GM12878 (cell line): ENCODE measurements around the gene MAD1L1. TPM values are rescaled to one million over a fixed set of nuclear protein-coding genes. Genes with fewer than 3 reads are reported as not detected.

Experiments used
- ATF3 ChIP-seq: IDR thresholded peaks from 2 replicates; pipeline ENCODE4 v1.6.1; 2011; ENCODE audit warnings: low read depth, mild to moderate bottlenecking, low read length, moderate library complexity, borderline replicate concordance; ENCODE audit errors: extremely low read depth
- CHD1 ChIP-seq: IDR thresholded peaks from 2 replicates; pipeline ENCODE4 v1.6.1; 2012; ENCODE audit warnings: low read depth, low read length, improper control_type of control experiment
- CHD2 ChIP-seq: IDR thresholded peaks from 2 replicates; pipeline ENCODE4 v1.6.1; 2011; ENCODE audit warnings: low read depth, low read length, improper control_type of control experiment, borderline replicate concordance
- CREB1 ChIP-seq: IDR thresholded peaks from 2 replicates; pipeline ENCODE4 v1.6.1; 2012; ENCODE audit warnings: low read depth, mild to moderate bottlenecking, inconsistent platforms
- KDM1A ChIP-seq: fragments of 200-600 bp; sonication (generic); IDR thresholded peaks from 2 replicates; pipeline ENCODE4 v1.6.1; 2016; ENCODE audit warnings: borderline replicate concordance
- MYC ChIP-seq: IDR thresholded peaks from 2 replicates; pipeline ENCODE4 v1.6.1; 2011; ENCODE audit warnings: mild to moderate bottlenecking, low read length, moderate library complexity, inconsistent platforms; ENCODE audit not compliant: insufficient read depth, insufficient replicate concordance, insufficient read length, severe bottlenecking
- PML ChIP-seq: IDR thresholded peaks from 2 replicates; pipeline ENCODE4 v1.6.1; 2012; ENCODE audit warnings: low read length, inconsistent platforms
- PRDM15 ChIP-seq: fragments of 450-650 bp; formaldehyde crosslinking; IDR thresholded peaks from 2 replicates; pipeline ENCODE4 v1.4.0; 2020; ENCODE audit warnings: mild to moderate bottlenecking, moderate library complexity
- SIX5 ChIP-seq: IDR thresholded peaks from 2 replicates; pipeline ENCODE4 v1.6.1; 2011; ENCODE audit warnings: mild to moderate bottlenecking, low read depth, low read length, moderate library complexity; ENCODE audit not compliant: severe bottlenecking
- SRF ChIP-seq, 2 experiments: IDR thresholded peaks; 2 replicates each; pipeline ENCODE4 v1.6.1; 2011; ENCODE audit warnings: low read depth in 2 of 2, low read length in 2 of 2, mild to moderate bottlenecking in 1 of 2, moderate library complexity in 1 of 2
- TBL1XR1 ChIP-seq: IDR thresholded peaks from 2 replicates; pipeline ENCODE4 v1.6.1; 2012; ENCODE audit warnings: low read depth, low read length, improper control_type of control experiment
- polyA plus RNA-seq, 11 experiments: library from polyadenylated mRNA; depleted of rRNA in 4 of 11; unstranded in 6 of 11; stranded (reverse) in 5 of 11; fragments of >200 nt; fragmentation: Nextera tagmentation in 4 of 11; fragmentation: Illumina TruSeq in 1 of 11; extraction: Ambion mirVana in 4 of 11; extraction: Trizol in 1 of 11; gene quantifications; 1 replicate in 1 of 11; 2 replicates in 10 of 11; pipeline versions ENCODE4 v1.2.1 to v1.2.3, GENCODE V29; 2011 to 2016; ENCODE audit warnings: inconsistent platforms in 2 of 11, missing spikeins in 2 of 11, low read depth in 1 of 11
- total RNA-seq, 4 experiments: library from RNA; depleted of rRNA in 3 of 4; stranded (reverse); fragments of >200 nt in 3 of 4; fragmentation: Illumina TruSeq in 1 of 4; extraction: Trizol in 1 of 4; gene quantifications; 2 replicates each; pipeline versions ENCODE4 v1.2.1 to v1.2.3, GENCODE V29; 2013 to 2021
- TF ChIP-seq, protein P1 (sequence below): fragments of 450-650 bp; IDR thresholded peaks from 2 replicates; pipeline ENCODE4 v1.6.1; 2016; ENCODE audit warnings: mild to moderate bottlenecking
- TF ChIP-seq, protein P2 (sequence below): IDR thresholded peaks from 2 replicates; pipeline ENCODE4 v1.6.1; 2011; ENCODE audit warnings: borderline replicate concordance, low read depth, mild to moderate bottlenecking, moderate library complexity, mixed read lengths, low read length; ENCODE audit not compliant: insufficient read depth; ENCODE audit errors: extremely low read length
- TF ChIP-seq, protein P3 (sequence below): IDR thresholded peaks from 2 replicates; pipeline ENCODE4 v1.6.1; 2012; ENCODE audit warnings: low read length, inconsistent platforms
- TF ChIP-seq, protein P4 (sequence below): fragments of 450-650 bp; IDR thresholded peaks from 2 replicates; pipeline ENCODE4 v1.6.1; 2017; ENCODE audit warnings: low read depth, mild to moderate bottlenecking, moderate library complexity
- TF ChIP-seq, protein P5 (sequence below): IDR thresholded peaks from 2 replicates; pipeline ENCODE4 v1.6.1; 2012; ENCODE audit warnings: mild to moderate bottlenecking, low read depth, low read length

Gene MAD1L1
- total and polyA plus RNA-seq, 10 of the 15 experiments (the other 5 are each of a cell fraction or from before 2014, with no cell fraction given), result 2.2 to 76.8 (median 38.3) TPM

DNA sequence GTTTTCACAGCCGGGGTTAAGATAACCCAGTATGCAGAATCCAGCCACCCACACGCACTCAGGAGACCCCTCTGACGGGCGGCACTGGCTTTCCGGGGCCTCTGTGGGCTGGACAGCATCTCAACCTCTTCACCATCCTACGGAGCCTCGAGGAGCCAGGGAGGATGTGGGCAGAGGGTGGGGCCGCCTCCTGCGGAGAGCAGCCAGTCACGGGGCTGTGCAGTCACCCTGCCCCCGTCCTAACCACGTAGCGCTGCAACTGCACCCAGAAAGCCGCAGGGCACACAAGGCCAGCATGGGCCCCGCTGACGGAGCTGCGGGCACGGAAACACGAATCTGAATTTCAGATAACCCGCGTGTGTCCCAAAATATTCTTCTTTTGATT, 292.4 kb downstream of the MAD1L1 start (continued):
- TF ChIP-seq PRDM15 (CRISPR knock-in tag) (no peak), TBL1XR1 (no peak), PML (no peak), CHD2 (peak; percentile 86; the same call in 1 of the 2 replicates), CHD1 (no peak), KDM1A (no peak), MYC (no peak), SIX5 (no peak), ATF3 (no peak), CREB1 (peak; percentile 65; the same call in 1 of the 2 replicates), SRF (IDR thresholded peaks at IDR 0.05; ENCODE audit: low read depth in 2 of 2, low read length in 2 of 2) (no peak)
- TF ChIP-seq, protein P1, sequence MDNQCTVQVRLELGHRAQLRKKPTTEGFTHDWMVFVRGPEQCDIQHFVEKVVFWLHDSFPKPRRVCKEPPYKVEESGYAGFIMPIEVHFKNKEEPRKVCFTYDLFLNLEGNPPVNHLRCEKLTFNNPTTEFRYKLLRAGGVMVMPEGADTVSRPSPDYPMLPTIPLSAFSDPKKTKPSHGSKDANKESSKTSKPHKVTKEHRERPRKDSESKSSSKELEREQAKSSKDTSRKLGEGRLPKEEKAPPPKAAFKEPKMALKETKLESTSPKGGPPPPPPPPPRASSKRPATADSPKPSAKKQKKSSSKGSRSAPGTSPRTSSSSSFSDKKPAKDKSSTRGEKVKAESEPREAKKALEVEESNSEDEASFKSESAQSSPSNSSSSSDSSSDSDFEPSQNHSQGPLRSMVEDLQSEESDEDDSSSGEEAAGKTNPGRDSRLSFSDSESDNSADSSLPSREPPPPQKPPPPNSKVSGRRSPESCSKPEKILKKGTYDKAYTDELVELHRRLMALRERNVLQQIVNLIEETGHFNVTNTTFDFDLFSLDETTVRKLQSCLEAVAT, result peak; percentile 62
- TF ChIP-seq, protein P2, sequence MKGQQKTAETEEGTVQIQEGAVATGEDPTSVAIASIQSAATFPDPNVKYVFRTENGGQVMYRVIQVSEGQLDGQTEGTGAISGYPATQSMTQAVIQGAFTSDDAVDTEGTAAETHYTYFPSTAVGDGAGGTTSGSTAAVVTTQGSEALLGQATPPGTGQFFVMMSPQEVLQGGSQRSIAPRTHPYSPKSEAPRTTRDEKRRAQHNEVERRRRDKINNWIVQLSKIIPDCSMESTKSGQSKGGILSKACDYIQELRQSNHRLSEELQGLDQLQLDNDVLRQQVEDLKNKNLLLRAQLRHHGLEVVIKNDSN, result peak; percentile 41
- TF ChIP-seq, protein P3, sequence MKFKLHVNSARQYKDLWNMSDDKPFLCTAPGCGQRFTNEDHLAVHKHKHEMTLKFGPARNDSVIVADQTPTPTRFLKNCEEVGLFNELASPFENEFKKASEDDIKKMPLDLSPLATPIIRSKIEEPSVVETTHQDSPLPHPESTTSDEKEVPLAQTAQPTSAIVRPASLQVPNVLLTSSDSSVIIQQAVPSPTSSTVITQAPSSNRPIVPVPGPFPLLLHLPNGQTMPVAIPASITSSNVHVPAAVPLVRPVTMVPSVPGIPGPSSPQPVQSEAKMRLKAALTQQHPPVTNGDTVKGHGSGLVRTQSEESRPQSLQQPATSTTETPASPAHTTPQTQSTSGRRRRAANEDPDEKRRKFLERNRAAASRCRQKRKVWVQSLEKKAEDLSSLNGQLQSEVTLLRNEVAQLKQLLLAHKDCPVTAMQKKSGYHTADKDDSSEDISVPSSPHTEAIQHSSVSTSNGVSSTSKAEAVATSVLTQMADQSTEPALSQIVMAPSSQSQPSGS, result no peak
- TF ChIP-seq, protein P4, sequence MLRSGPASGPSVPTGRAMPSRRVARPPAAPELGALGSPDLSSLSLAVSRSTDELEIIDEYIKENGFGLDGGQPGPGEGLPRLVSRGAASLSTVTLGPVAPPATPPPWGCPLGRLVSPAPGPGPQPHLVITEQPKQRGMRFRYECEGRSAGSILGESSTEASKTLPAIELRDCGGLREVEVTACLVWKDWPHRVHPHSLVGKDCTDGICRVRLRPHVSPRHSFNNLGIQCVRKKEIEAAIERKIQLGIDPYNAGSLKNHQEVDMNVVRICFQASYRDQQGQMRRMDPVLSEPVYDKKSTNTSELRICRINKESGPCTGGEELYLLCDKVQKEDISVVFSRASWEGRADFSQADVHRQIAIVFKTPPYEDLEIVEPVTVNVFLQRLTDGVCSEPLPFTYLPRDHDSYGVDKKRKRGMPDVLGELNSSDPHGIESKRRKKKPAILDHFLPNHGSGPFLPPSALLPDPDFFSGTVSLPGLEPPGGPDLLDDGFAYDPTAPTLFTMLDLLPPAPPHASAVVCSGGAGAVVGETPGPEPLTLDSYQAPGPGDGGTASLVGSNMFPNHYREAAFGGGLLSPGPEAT, result 0 out of 2 replicates have a peak, but pooled peaks have one; percentile 36
- TF ChIP-seq, protein P5, sequence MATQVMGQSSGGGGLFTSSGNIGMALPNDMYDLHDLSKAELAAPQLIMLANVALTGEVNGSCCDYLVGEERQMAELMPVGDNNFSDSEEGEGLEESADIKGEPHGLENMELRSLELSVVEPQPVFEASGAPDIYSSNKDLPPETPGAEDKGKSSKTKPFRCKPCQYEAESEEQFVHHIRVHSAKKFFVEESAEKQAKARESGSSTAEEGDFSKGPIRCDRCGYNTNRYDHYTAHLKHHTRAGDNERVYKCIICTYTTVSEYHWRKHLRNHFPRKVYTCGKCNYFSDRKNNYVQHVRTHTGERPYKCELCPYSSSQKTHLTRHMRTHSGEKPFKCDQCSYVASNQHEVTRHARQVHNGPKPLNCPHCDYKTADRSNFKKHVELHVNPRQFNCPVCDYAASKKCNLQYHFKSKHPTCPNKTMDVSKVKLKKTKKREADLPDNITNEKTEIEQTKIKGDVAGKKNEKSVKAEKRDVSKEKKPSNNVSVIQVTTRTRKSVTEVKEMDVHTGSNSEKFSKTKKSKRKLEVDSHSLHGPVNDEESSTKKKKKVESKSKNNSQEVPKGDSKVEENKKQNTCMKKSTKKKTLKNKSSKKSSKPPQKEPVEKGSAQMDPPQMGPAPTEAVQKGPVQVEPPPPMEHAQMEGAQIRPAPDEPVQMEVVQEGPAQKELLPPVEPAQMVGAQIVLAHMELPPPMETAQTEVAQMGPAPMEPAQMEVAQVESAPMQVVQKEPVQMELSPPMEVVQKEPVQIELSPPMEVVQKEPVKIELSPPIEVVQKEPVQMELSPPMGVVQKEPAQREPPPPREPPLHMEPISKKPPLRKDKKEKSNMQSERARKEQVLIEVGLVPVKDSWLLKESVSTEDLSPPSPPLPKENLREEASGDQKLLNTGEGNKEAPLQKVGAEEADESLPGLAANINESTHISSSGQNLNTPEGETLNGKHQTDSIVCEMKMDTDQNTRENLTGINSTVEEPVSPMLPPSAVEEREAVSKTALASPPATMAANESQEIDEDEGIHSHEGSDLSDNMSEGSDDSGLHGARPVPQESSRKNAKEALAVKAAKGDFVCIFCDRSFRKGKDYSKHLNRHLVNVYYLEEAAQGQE, result no peak; the same call in 1 of the 2 replicates
